Neural cell (in vitro differentiated cells): ENCODE measurements around the gene AVL9. TPM values are rescaled to one million over a fixed set of nuclear protein-coding genes. Genes with fewer than 3 reads are reported as not detected.

Experiments
- H2AFZ ChIP-seq: fragments of 200-600, 300-800 bp; sonication (generic), shearing (Covaris generic); 2 replicates; pipeline ENCODE4 v1.6.0; 2014; ENCODE audit warnings: low read depth, mild to moderate bottlenecking, antibody characterized with exemption, low read length, moderate library complexity
- H3F3A ChIP-seq: fragments of 200-600 bp; shearing (Covaris generic); 2 replicates; pipeline ENCODE4 v1.6.1; 2016; ENCODE audit warnings: mild to moderate bottlenecking, moderate library complexity, mixed read lengths, antibody characterized with exemption, low read length; ENCODE audit not compliant: insufficient read depth, poor library complexity, severe bottlenecking
- H3K27ac ChIP-seq: fragments of 200-600, 300-800 bp; sonication (generic), shearing (Covaris generic); 2 replicates; pipeline ENCODE4 v1.5.1; 2014; ENCODE audit warnings: mild to moderate bottlenecking, low read length, moderate library complexity
- H3K27me3 ChIP-seq: fragments of 300-800, 200-600 bp; sonication (generic), shearing (Covaris generic); 2 replicates; pipeline ENCODE4 v1.6.0; 2014; ENCODE audit warnings: mild to moderate bottlenecking, low read depth, low read length, moderate library complexity; ENCODE audit not compliant: insufficient read depth
- H3K36me3 ChIP-seq: fragments of 300-800, 200-600 bp; sonication (generic), shearing (Covaris generic); 2 replicates; pipeline ENCODE4 v1.5.1; 2014; ENCODE audit warnings: mild to moderate bottlenecking, antibody characterized with exemption, low read length, moderate library complexity; ENCODE audit not compliant: insufficient read depth
- H3K4me2 ChIP-seq: fragments of 300-800, 200-600 bp; sonication (generic), shearing (Covaris generic); 2 replicates; pipeline ENCODE4 v1.6.0; 2014; ENCODE audit warnings: mild to moderate bottlenecking, low read length
- H3K4me3 ChIP-seq: fragments of 300-800, 200-600 bp; sonication (generic), shearing (Covaris generic); 2 replicates; pipeline ENCODE4 v1.5.1; 2014; ENCODE audit warnings: mild to moderate bottlenecking, low read length, moderate library complexity
- H3K79me2 ChIP-seq: fragments of 200-600 bp; shearing (Covaris generic); replicated peaks from 2 replicates; pipeline ENCODE4 v1.6.0; 2014; ENCODE audit warnings: mild to moderate bottlenecking, low read length, moderate library complexity; ENCODE audit not compliant: insufficient read depth
- H3K9ac ChIP-seq: fragments of 300-800, 200-600 bp; sonication (generic), shearing (Covaris generic); 2 replicates; pipeline ENCODE4 v1.6.1; 2016; ENCODE audit warnings: mild to moderate bottlenecking, low read length, mixed read lengths
- H3K9me2 ChIP-seq: fragments of 200-600 bp; shearing (Covaris generic); 2 replicates; pipeline ENCODE4 v1.6.1; 2016; ENCODE audit warnings: mild to moderate bottlenecking, low read length, mixed read lengths; ENCODE audit not compliant: insufficient read depth
- H3K9me3 ChIP-seq: fragments of 200-600, 300-800 bp; sonication (generic), shearing (Covaris generic); 2 replicates; pipeline ENCODE4 v1.6.1; 2016; ENCODE audit warnings: mild to moderate bottlenecking, mixed run types, low read length, moderate library complexity, mixed read lengths
- H4K20me1 ChIP-seq: fragments of 200-600 bp; shearing (Covaris generic); 2 replicates; pipeline ENCODE4 v1.6.1; 2016; ENCODE audit warnings: mild to moderate bottlenecking, mixed run types; ENCODE audit not compliant: insufficient read depth
- EP300 ChIP-seq: fragments of 450-650 bp; conservative IDR thresholded peaks from 2 replicates; pipeline ENCODE4 v1.6.1; 2014; ENCODE audit warnings: antibody characterized with exemption, mild to moderate bottlenecking, moderate library complexity; ENCODE audit not compliant: poor library complexity, severe bottlenecking
- EZH2 ChIP-seq: fragments of 200-600, 300-800 bp; shearing (Covaris generic), sonication (generic); IDR thresholded peaks from 2 replicates; pipeline ENCODE4 v1.6.1; 2014; ENCODE audit warnings: antibody characterized with exemption, low read length, borderline replicate concordance, mild to moderate bottlenecking; ENCODE audit not compliant: insufficient read depth, poor library complexity, severe bottlenecking
- MXI1 ChIP-seq: fragments of 450-650 bp; conservative IDR thresholded peaks from 2 replicates; pipeline ENCODE4 v1.6.1; 2014; ENCODE audit warnings: antibody characterized with exemption, mild to moderate bottlenecking; ENCODE audit not compliant: poor library complexity, severe bottlenecking
- POLR2AphosphoS5 ChIP-seq: IDR thresholded peaks from 2 replicates; pipeline ENCODE4 v1.6.1; 2012
- REST ChIP-seq: IDR thresholded peaks from 2 replicates; pipeline ENCODE4 v1.6.1; 2012; ENCODE audit warnings: borderline replicate concordance
- SMC3 ChIP-seq: fragments of 450-650 bp; conservative IDR thresholded peaks from 2 replicates; pipeline ENCODE4 v1.6.1; 2014; ENCODE audit warnings: antibody characterized with exemption, mild to moderate bottlenecking, moderate library complexity; ENCODE audit not compliant: poor library complexity
- TAF1 ChIP-seq: IDR thresholded peaks from 2 replicates; pipeline ENCODE4 v1.6.1; 2012; ENCODE audit warnings: low read depth
- polyA plus RNA-seq: library from polyadenylated mRNA; depleted of rRNA; stranded (reverse); fragments of >200 nt; gene quantifications from 2 replicates; pipeline ENCODE4 v1.2.3, GENCODE V29; 2014
- TF ChIP-seq, protein P1 (sequence below): fragments of 450-650 bp; IDR thresholded peaks from 2 replicates; pipeline ENCODE4 v1.5.1; 2014; ENCODE audit warnings: antibody characterized with exemption, mild to moderate bottlenecking, moderate library complexity; ENCODE audit not compliant: poor library complexity, severe bottlenecking

The AVL9 gene
- polyA plus RNA-seq, 1 donor from 2014 or later: 47.2 TPM

GRCh38 chr7:32532086-32532485, 36.8 kb downstream of the AVL9 start:
- Histone ChIP-seq H3K79me2 (peaks cover 4% of the 10 kb centered on the region), H4K20me1 (no peaks in the 10 kb centered on the region)

GRCh38 chr7:32532716-32533115, 37.4 kb downstream of the AVL9 start:
- H3K27ac ChIP-seq: no peak overlapping the region
- no peaks in the 10 kb centered on the region for H3K27me3 ChIP-seq
- H3K36me3 ChIP-seq: no peaks in the 10 kb centered on the region
- no peak overlapping the region for H3K4me2 ChIP-seq
- H3K9ac ChIP-seq: no peak overlapping the region
- no peaks in the 10 kb centered on the region for H3K9me3 ChIP-seq
- no peak overlapping the region for H2AFZ ChIP-seq
- no peaks in the 10 kb centered on the region for H4K20me1 ChIP-seq
- H3K79me2 ChIP-seq: peaks cover 4% of the 10 kb centered on the region
- H3K4me3 ChIP-seq: no peak overlapping the region
- H3K9me2 ChIP-seq: no peaks in the 10 kb centered on the region
- H3F3A ChIP-seq: no peaks in the 10 kb centered on the region
- TF ChIP-seq POLR2AphosphoS5 (no peak), TAF1 (no peak), EZH2 (no peak), SMC3 (no peak), REST (no peak)

More at GRCh38 chr7:32532086-32532485, 36.8 kb downstream of the AVL9 start:
- no peak overlapping the region for H2AFZ ChIP-seq
- no peaks in the 10 kb centered on the region for H3K27me3 ChIP-seq
- H3K9me2 ChIP-seq: no peaks in the 10 kb centered on the region
- no peaks in the 10 kb centered on the region for H3K9me3 ChIP-seq
- H3F3A ChIP-seq: no peaks in the 10 kb centered on the region
- H3K4me3 ChIP-seq: no peak overlapping the region
- no peaks in the 10 kb centered on the region for H3K36me3 ChIP-seq
- TF ChIP-seq TAF1: no peak
- no peak for TF ChIP-seq EZH2
- TF ChIP-seq, protein P1, sequence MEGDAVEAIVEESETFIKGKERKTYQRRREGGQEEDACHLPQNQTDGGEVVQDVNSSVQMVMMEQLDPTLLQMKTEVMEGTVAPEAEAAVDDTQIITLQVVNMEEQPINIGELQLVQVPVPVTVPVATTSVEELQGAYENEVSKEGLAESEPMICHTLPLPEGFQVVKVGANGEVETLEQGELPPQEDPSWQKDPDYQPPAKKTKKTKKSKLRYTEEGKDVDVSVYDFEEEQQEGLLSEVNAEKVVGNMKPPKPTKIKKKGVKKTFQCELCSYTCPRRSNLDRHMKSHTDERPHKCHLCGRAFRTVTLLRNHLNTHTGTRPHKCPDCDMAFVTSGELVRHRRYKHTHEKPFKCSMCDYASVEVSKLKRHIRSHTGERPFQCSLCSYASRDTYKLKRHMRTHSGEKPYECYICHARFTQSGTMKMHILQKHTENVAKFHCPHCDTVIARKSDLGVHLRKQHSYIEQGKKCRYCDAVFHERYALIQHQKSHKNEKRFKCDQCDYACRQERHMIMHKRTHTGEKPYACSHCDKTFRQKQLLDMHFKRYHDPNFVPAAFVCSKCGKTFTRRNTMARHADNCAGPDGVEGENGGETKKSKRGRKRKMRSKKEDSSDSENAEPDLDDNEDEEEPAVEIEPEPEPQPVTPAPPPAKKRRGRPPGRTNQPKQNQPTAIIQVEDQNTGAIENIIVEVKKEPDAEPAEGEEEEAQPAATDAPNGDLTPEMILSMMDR: no peak
- TF ChIP-seq REST: no peak
- no peak for TF ChIP-seq SMC3
- TF ChIP-seq EP300: no peak
- TF ChIP-seq MXI1: no peak
- H3K9ac ChIP-seq: no peak overlapping the region
- H3K4me2 ChIP-seq: no peak overlapping the region
- H3K27ac ChIP-seq: no peak overlapping the region
